K562 (cell line): Measurements from ENCODE around the gene INTS6L. TPM values are rescaled to one million over a fixed set of nuclear protein-coding genes. Genes with fewer than 3 reads are reported as not detected.

ENCODE experiments used
- ARID4B ChIP-seq: sonication (generic); formaldehyde crosslinking; IDR thresholded peaks from 2 replicates; pipeline ENCODE4 v1.8.0; 2022; ENCODE audit warnings: mild to moderate bottlenecking, missing genetic modification reagents
- ATF3 ChIP-seq, 2 experiments: fragments of 450-650 bp in 1 of 2; sonication (generic) in 1 of 2; formaldehyde crosslinking in 1 of 2; IDR thresholded peaks in 1 of 2; conservative IDR thresholded peaks in 1 of 2; 2 replicates each; pipeline versions ENCODE4 v1.6.1 to v1.8.1; 2016 to 2023; ENCODE audit warnings: mild to moderate bottlenecking in 2 of 2, moderate library complexity in 2 of 2, inconsistent platforms in 1 of 2, missing genetic modification reagents in 1 of 2
- CEBPB ChIP-seq: fragments of 450-650 bp; IDR thresholded peaks from 2 replicates; pipeline ENCODE4 v1.6.1; 2016; ENCODE audit warnings: missing genetic modification characterization, missing compliant biosample characterization
- CREB5 ChIP-seq: fragments of 250-450 bp; sonication (Bioruptor Pico); IDR thresholded peaks from 2 replicates; pipeline ENCODE4 v1.5.0; 2020; ENCODE audit warnings: mild to moderate bottlenecking
- DNMT1 ChIP-seq: fragments of 450-650 bp; IDR thresholded peaks from 2 replicates; pipeline ENCODE4 v1.6.1; 2016; ENCODE audit warnings: antibody characterized with exemption, mild to moderate bottlenecking
- ETV5 ChIP-seq: sonication (generic); formaldehyde crosslinking; IDR thresholded peaks from 2 replicates; pipeline ENCODE4 v1.4.0; 2020; ENCODE audit warnings: low read depth, mild to moderate bottlenecking, missing genetic modification reagents
- MEF2A ChIP-seq: IDR thresholded peaks from 2 replicates; pipeline ENCODE4 v1.6.1; 2011; ENCODE audit warnings: low read depth, mild to moderate bottlenecking, low read length, moderate library complexity; ENCODE audit not compliant: control insufficient read depth
- NCOR1 ChIP-seq: fragments of 450-650 bp; IDR thresholded peaks from 2 replicates; pipeline ENCODE4 v1.6.1; 2016; ENCODE audit warnings: mild to moderate bottlenecking, moderate library complexity
- PHF8 ChIP-seq: fragments of 200-600 bp; sonication (generic); IDR thresholded peaks from 2 replicates; pipeline ENCODE4 v1.6.1; 2012; ENCODE audit warnings: mixed run types, mild to moderate bottlenecking, inconsistent platforms, low read length, moderate library complexity, borderline replicate concordance
- SRSF9 ChIP-seq: fragments of 200-400 bp; formaldehyde crosslinking; IDR thresholded peaks from 2 replicates; pipeline ENCODE4 v1.6.1; 2017; ENCODE audit warnings: low read depth, low read length, borderline replicate concordance
- STAG1 ChIP-seq: sonication (generic); formaldehyde crosslinking; IDR thresholded peaks from 2 replicates; pipeline ENCODE4 v1.5.0; 2020; ENCODE audit warnings: missing genetic modification reagents, borderline replicate concordance
- ZNF165 ChIP-seq: fragments of 250-450 bp; sonication (Bioruptor Pico); IDR thresholded peaks from 2 replicates; pipeline ENCODE4 v1.4.0; 2020; ENCODE audit warnings: borderline replicate concordance
- ZNF347 ChIP-seq: fragments of 450-650 bp; formaldehyde crosslinking; IDR thresholded peaks from 2 replicates; pipeline ENCODE4 v1.4.0; 2020; ENCODE audit warnings: low read depth, mild to moderate bottlenecking, moderate library complexity
- polyA plus RNA-seq, 8 experiments: library from polyadenylated mRNA; depleted of rRNA in 4 of 8; stranded (reverse) in 5 of 8; unstranded in 3 of 8; fragments of >200 nt; fragmentation: Nextera tagmentation in 2 of 8; fragmentation: Illumina TruSeq in 1 of 8; extraction: Ambion mirVana in 2 of 8; extraction: Trizol in 1 of 8; gene quantifications; 2 replicates each; pipeline versions ENCODE4 v1.2.1 to v1.2.3, GENCODE V29; 2011 to 2014; ENCODE audit warnings: inconsistent platforms in 1 of 8, missing spikeins in 1 of 8
- total RNA-seq, 7 experiments: library from RNA; depleted of rRNA in 6 of 7; stranded (reverse); fragments of >200 nt in 6 of 7; fragmentation: Illumina TruSeq in 2 of 7; extraction: Trizol in 2 of 7; gene quantifications; 2 replicates each; pipeline versions ENCODE4 v1.2.1 to v1.2.3, GENCODE V29; 2011 to 2021; ENCODE audit warnings: low replicate concordance in 1 of 7
- TF ChIP-seq, protein P1 (sequence below), 2 experiments: fragments of 450-650 bp; conservative IDR thresholded peaks; 2 replicates each; pipeline ENCODE4 v1.6.1; 2017; ENCODE audit warnings: mild to moderate bottlenecking in 2 of 2, moderate library complexity in 2 of 2
- TF ChIP-seq, protein P2 (sequence below): IDR thresholded peaks from 2 replicates; pipeline ENCODE4 v1.6.1; 2012; ENCODE audit warnings: low read depth, low read length, improper control_type of control experiment, borderline replicate concordance

The INTS6L gene
- total and polyA plus RNA-seq, 9 of the 15 experiments (the other 6 are each of a cell fraction or from before 2014, with no cell fraction given): 6.1 to 44.9 (median 21.9) TPM

DNA sequence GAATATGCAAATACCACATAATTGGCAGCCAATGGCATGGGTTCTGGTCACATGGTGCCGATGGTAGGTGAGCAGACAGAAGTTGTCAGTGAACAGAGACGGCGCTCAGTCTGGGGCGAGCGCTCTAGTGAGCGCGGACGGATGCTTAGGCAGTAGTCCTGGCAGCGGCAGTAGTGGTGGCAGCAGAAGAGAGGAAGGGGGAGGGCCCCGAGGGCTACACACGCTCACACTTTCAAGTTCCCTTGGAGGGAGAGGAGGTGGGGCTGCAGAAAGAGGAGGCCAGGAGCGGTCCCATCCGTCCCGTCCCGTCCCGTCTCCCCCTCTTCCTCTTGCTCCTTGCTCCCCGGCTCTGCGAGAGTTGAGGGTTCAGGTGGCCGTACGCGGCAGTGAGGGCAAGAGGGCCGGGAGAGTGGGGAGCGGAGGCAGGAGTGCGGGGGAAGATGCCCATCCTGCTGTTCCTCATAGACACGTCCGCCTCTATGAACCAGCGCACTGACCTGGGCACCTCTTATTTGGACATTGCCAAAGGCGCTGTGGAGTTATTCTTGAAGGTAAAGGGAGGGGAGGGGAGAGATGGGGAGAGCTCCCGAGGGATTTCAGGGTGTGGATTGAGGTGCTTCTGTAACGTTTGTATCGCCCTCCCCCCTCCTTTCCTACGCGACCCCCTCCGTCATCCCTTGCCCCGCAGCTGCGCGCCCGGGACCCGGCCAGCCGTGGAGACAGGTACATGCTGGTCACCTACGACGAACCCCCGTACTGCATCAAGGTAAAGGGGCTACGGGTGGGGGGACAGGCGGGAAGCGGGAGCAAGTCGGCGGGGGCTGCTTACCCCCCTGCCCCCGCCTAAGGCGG, at the start of gene INTS6L (continued):
- TF ChIP-seq PHF8 (peak; percentile 72; the same call in 1 of the 2 replicates), ETV5 (CRISPR knock-in tag) (no peak), ARID4B (0 out of 2 replicates have a peak, but pooled peaks have one; percentile 43), CREB5 (no peak), NCOR1 (peak; percentile 40), DNMT1 (no peak), SRSF9 (no peak), ZNF347 (CRISPR knock-in tag) (no peak), ATF3 (IDR thresholded peaks at IDR 0.05) (peak; percentile 15; the same call in 1 of the 2 replicates), ATF3 (CRISPR knock-in tag; conservative IDR thresholded peaks at IDR 0.05) (no peak), CEBPB (tag) (no peak), MEF2A (no peak), ZNF165 (CRISPR knock-in tag) (no peak), STAG1 (CRISPR knock-in tag) (no peak)
- TF ChIP-seq, protein P1, sequence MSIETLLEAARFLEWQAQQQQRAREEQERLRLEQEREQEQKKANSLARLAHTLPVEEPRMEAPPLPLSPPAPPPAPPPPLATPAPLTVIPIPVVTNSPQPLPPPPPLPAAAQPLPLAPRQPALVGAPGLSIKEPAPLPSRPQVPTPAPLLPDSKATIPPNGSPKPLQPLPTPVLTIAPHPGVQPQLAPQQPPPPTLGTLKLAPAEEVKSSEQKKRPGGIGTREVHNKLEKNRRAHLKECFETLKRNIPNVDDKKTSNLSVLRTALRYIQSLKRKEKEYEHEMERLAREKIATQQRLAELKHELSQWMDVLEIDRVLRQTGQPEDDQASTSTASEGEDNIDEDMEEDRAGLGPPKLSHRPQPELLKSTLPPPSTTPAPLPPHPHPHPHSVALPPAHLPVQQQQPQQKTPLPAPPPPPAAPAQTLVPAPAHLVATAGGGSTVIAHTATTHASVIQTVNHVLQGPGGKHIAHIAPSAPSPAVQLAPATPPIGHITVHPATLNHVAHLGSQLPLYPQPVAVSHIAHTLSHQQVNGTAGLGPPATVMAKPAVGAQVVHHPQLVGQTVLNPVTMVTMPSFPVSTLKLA (conservative IDR thresholded peaks at IDR 0.05): peak; percentile 65 to 66
- TF ChIP-seq, protein P2, sequence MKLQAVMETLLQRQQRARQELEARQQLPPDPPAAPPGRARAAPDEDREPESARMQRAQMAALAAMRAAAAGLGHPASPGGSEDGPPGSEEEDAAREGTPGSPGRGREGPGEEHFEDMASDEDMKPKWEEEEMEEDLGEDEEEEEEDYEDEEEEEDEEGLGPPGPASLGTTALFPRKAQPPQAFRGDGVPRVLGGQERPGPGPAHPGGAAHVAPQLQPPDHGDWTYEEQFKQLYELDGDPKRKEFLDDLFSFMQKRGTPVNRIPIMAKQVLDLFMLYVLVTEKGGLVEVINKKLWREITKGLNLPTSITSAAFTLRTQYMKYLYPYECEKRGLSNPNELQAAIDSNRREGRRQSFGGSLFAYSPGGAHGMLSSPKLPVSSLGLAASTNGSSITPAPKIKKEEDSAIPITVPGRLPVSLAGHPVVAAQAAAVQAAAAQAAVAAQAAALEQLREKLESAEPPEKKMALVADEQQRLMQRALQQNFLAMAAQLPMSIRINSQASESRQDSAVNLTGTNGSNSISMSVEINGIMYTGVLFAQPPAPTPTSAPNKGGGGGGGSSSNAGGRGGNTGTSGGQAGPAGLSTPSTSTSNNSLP: no peak
